ENCODE data around the gene PTPRG.

GRCh38 chr3:62332017-62332416 lies 770.6 kb downstream of the PTPRG start:
- TF ChIP-seq CTCF (IDR thresholded peaks at IDR 0.05) (no peak), SIN3A (IDR thresholded peaks at IDR 0.05; ENCODE audit: borderline replicate concordance, insufficient read depth, low read depth, low read length) (no peak), POLR2AphosphoS5 (IDR thresholded peaks at IDR 0.05; ENCODE audit: low read depth, low read length) (no peak), TCF7L2 (IDR thresholded peaks at IDR 0.05; ENCODE audit: low read depth, low read length) (no peak)

Data from Panc1 (cell line).